GM21390 (cell line): Measurements from ENCODE around the gene ELL2.

Experiments used
- ATAC-seq: cut with Tn5 transposase; IDR thresholded peaks from one replicate; pipeline ENCODE4 v1.9.1; 2021; ENCODE audit not compliant: unreplicated experiment

ELL2 gene

GRCh38 chr5:95983509-95983908, 21.9 kb upstream of the ELL2 start:
- ATAC-seq: no peak

GRCh38 chr5:95983080-95983479, 21.4 kb upstream of the ELL2 start:
- no peak for ATAC-seq

GRCh38 chr5:95976606-95977005, 15.0 kb upstream of the ELL2 start:
- ATAC-seq: no peak

- no peak for ATAC-seq
Measured at GRCh38 chr5:95975703-95976102, 14.1 kb upstream of the ELL2 start.

- ATAC-seq: peak; percentile 80
Measured at GRCh38 chr5:95973793-95974325, 12.2 kb upstream of the ELL2 start.

- no peak for ATAC-seq
Measured at GRCh38 chr5:95972196-95972595, 10.5 kb upstream of the ELL2 start.

GRCh38 chr5:95970359-95970704, 8.7 kb upstream of the ELL2 start:
- ATAC-seq: no peak

- no peak for ATAC-seq
Measured at GRCh38 chr5:95969651-95970358, 8.2 kb upstream of the ELL2 start.

GRCh38 chr5:95969055-95969454, 7.4 kb upstream of the ELL2 start:
- ATAC-seq: no peak

- ATAC-seq: no peak
Measured at GRCh38 chr5:95967236-95967635, 5.6 kb upstream of the ELL2 start.

- no peak for ATAC-seq
Measured at GRCh38 chr5:95966005-95966404, 4.4 kb upstream of the ELL2 start.

- ATAC-seq: no peak
Measured at GRCh38 chr5:95963650-95964410, 2.2 kb upstream of the ELL2 start.

- no peak for ATAC-seq
Measured at GRCh38 chr5:95962785-95963184, 1.1 kb upstream of the ELL2 start.

GRCh38 chr5:95962475-95962773, 773 bp upstream of the ELL2 start:
- ATAC-seq: no peak

- peak; percentile 52 for ATAC-seq
Measured at GRCh38 chr5:95960667-95961616, 709 bp downstream of the ELL2 start.

GRCh38 chr5:95959888-95960666, 1.6 kb downstream of the ELL2 start:
- ATAC-seq: no peak

GRCh38 chr5:95959051-95959887, 2.4 kb downstream of the ELL2 start:
- no peak for ATAC-seq

- ATAC-seq: no peak
Measured at GRCh38 chr5:95958310-95959014, 3.2 kb downstream of the ELL2 start.

- ATAC-seq: no peak
Measured at GRCh38 chr5:95957561-95958203, 4.0 kb downstream of the ELL2 start.
